ENCODE data around the gene COL24A1.

- no peak for TF ChIP-seq HDAC2 (IDR thresholded peaks at IDR 0.05; ENCODE audit: borderline replicate concordance in 1 of 2, low read depth in 2 of 2, low read length in 2 of 2)
- no peak for TF ChIP-seq RNF2 (IDR thresholded peaks at IDR 0.05; ENCODE audit: borderline replicate concordance, low read depth, low read length, missing control alignments, poor library complexity, severe bottlenecking)
- no peak for TF ChIP-seq CTCF (IDR thresholded peaks at IDR 0.05; ENCODE audit: control extremely low read depth in 1 of 3, insufficient read depth in 1 of 3, low read depth in 1 of 3, low read length in 3 of 3)
- no peak for TF ChIP-seq SP4 (IDR thresholded peaks at IDR 0.05; ENCODE audit: low read length)
- no peak for TF ChIP-seq TAF1 (IDR thresholded peaks at IDR 0.05; ENCODE audit: low read depth, low read length)
- TF ChIP-seq BACH1 (IDR thresholded peaks at IDR 0.05; ENCODE audit: low read length): no peak
- TF ChIP-seq MAX (IDR thresholded peaks at IDR 0.05): no peak
- no peak for TF ChIP-seq EZH2 (IDR thresholded peaks at IDR 0.05; ENCODE audit: low read depth, low read length, severe bottlenecking)
- TF ChIP-seq RBBP5 (IDR thresholded peaks at IDR 0.05; ENCODE audit: borderline replicate concordance, low read depth, low read length): no peak
- no peak for TF ChIP-seq SRF (IDR thresholded peaks at IDR 0.05; ENCODE audit: low read depth, low read length)
- TF ChIP-seq POLR2AphosphoS5 (IDR thresholded peaks at IDR 0.05; ENCODE audit: low read depth, low read length): no peak
- TF ChIP-seq ATF3 (IDR thresholded peaks at IDR 0.05; ENCODE audit: insufficient read depth, low read depth, low read length): no peak
- TF ChIP-seq POLR2A (IDR thresholded peaks at IDR 0.05; ENCODE audit: control extremely low read depth in 1 of 2, low read depth in 2 of 2, low read length in 2 of 2): no peak
Measured at GRCh38 chr1:85798419-85798818, 358.2 kb downstream of the COL24A1 start.

Measured in H1 (cell line).